Activated CD4-positive, alpha-beta T cell treated with anti-CD3 and anti-CD28 coated beads, Interleukin-10, Interleukin-2, amounts not matched to agents 100 ng/mL and 50 ng/mL, durations not matched to agents 16 hours and 8 hours (primary cell): ENCODE data around the gene CPED1.
"Not testable (repeated sequence)": the region's sequence is repeated elsewhere in the genome, so short reads cannot be mapped to it uniquely, and the experiment has no call there.

Source experiments
- DNase-seq: peaks from one replicate; pipeline ENCODE4 v3.0.0-alpha.2; 2020

Gene CPED1

DNA sequence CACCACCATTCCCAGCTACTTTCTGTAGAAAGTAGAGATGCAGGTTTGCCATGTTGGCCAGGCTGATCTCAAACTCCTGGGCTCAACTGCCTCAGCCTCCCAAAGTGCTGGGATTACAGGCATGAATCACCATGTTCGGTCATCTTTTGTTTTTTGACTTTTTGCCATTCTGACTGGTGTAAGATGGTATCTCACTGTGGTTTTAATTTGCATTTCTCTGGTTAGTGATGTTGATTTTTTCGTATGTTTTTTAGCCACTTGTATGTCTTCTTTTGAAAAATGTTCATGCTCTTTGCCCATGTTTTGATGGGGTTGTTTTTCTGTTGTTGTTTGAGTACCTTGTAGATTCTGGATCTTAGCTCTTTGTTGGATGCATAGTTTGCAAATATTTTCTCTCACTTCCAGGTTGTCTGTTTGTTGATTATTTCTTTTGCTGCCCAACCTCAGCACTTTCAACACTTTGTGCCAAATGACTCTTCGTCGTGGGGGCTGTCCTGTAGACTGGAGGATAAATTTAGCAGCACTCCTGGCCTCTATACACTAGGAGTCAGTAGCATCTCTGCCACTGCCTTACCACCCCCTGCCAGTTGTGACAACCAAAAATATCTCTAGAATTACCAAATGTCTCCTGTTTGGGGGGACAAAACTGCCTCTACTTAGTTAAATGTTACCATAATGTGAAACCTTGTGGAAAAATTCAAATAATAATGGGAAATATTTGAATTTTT is 6.5 kb upstream of the CPED1 start:
- DNase-seq, result peak; percentile 66

DNA sequence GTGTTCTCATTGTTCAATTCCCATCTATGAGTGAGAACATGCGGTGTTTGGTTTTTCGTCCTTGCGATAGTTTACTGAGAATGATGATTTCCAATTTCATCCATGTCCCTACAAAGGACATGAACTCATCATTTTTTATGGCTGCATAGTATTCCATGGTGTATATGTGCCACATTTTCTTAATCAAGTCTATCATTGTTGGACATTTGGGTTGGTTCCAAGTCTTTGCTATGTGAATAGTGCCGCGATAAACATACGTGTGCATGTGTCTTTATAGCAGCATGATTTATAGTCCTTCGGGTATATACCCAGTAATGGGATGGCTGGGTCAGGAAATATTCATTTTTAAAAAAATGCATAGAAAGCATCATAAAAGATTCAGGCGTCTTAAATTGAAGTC is 4.9 kb upstream of the CPED1 start:
- not testable (repeated sequence) for DNase-seq

DNA sequence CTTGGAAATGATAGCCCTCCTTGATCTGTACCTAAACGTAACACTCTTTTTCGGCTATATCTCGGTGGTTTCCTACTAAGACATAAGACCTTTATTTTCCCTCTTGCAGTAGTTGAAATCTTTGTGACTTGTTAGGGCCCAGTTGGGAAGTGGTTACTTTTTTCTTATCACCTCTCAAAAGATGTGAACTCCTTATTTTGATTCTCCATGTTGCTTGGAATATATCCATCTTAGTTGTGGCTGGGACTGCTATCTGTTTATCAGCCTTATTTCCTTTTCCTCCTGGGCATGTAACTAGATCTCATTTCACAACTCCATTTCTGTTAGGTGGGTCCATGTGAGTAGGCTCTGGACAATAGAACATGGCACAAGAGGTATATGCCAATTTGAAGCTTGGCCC is 4.1 kb upstream of the CPED1 start:
- DNase-seq, result no peak

GRCh38 chr7:120985130-120985758 is 3.3 kb upstream of the CPED1 start:
- DNase-seq, result no peak

DNA sequence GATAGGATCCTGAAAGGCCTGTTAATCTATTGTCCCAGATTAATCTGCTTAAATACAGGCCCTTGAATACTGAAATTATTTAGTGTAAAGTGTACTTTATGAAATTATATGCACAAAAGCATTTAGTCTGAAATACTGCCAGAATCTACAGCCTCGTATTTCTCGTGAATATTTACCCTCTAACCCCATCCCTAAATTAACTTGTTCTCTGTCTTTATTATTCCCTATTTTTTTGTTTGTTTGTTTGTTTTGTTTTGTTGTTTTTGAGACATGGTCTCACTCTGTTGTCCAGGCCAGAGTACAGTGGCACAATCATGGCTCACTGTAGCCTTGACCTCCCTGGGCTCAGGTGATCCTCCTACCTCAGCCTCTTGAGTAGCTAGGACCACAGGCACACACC is 2.7 kb upstream of the CPED1 start:
- DNase-seq, result no peak

GRCh38 chr7:120986650-120987049 is 1.9 kb upstream of the CPED1 start:
- DNase-seq, result no peak

DNA sequence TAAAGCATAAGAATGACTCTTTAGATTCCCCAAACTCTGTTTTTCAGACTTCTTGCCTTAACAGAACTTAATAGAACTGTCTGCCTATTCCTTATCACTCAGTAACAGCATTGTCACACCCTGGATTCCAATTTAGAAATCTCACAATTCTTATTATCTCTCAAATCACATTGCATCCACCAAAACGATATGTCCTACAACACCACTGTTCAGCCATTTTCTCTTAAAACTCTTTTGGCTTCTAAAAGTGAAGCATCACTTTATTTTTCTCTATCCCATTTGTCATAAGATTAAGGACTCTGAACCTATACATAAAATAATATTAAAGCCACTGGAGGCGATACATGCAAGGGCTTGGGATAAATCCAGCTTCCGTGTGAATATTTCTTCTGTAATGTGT is 1.2 kb upstream of the CPED1 start:
- DNase-seq, result no peak

- DNase-seq, result peak; percentile 90
These were observed 574 bp upstream of the CPED1 start for GRCh38 chr7:120987683-120988590.

DNA sequence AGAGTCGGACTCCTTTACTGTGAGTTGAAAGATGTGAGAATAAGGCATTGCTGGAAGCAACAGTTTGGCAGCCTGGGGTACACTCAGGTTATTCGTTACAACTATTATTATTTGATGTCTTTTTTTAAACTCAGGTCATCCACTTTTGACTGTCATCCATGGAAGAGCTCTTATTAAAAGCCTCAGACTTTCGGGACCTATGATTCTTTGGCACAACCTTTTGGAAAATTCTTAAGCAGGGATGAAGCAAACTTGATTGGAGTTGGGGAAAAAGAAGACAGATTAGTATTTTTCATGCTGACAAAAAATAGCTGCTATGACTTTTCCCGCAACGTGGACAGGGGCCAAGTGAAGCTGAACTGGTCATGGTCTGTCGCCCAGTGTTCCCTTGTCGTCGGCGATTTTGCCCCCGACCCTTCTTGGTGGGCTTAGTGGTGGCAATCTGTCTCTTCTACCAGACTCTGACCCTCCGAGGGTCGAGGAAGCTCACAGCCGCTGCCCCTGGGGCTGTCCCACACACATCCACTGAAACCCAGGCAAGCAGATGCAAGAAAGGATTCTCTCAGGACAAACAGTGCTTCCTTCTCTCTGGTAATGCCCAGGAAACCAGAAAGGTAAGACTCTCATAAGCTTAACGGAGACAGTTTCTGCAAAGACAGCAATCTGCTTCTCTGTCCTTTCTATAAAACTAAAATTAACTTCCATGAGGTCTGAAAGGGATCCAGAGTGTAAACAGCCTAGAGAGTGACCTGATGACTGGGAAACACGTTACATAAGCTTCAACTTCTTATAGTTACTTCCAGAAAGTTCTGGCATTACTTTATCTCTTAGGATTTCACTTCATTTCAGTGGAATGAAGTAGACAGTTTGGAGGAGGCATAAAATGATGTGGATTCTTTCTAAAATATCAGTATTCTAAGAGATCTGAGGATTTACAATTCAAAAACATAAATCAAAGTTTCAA is 1.0 kb downstream of the CPED1 start:
- DNase-seq, result no peak

DNA sequence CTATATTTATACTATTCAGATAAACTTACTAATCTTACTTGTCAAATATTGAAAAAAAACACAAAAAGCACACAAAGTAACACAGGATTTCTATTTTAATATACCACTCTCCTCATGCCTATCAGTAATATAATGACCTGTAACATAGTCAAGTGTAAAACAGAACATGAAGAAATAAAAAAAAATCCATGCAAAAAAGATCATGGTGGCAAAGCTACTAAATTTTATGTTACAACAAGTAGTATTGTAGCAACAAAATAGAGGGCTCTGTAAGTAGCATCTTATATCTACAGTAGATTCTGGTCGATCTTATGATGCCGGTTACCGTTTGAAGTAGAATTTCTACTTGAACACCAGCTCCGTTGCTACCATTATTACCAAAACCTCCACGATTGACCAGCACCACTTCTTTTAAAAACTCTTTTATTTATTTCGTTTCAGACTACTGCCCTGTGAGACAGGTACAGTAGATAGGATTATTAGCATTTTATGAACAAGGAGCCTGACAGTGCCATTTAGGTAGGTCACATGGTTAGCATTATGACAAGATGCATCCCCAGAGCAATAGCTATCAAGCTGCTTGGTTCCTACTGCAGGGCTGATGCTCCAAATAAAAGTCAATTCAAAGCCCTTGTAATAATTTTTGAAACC is 2.1 kb downstream of the CPED1 start:
- DNase-seq, result no peak

- no peak for DNase-seq
These were observed 2.6 kb downstream of the CPED1 start for GRCh38 chr7:120991161-120991560.

DNA sequence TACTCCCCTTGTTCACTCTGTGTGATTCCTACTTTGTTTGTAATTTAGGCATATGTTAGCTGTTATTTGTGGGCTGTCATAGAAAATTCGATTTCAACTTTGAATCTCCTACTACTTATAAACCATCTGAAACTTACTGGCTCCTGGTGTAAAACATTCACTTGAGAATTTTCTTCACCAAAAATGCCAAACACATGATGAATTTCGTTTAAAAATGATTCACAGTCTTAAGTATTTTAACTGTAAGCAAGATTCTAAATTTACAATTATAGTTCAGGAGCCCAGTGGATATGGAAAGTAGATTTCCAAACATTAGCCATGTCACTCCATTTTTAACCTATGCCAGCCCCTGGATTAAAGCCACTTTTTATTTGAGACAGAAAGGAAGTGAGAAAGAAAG is 3.1 kb downstream of the CPED1 start:
- no peak for DNase-seq

DNA sequence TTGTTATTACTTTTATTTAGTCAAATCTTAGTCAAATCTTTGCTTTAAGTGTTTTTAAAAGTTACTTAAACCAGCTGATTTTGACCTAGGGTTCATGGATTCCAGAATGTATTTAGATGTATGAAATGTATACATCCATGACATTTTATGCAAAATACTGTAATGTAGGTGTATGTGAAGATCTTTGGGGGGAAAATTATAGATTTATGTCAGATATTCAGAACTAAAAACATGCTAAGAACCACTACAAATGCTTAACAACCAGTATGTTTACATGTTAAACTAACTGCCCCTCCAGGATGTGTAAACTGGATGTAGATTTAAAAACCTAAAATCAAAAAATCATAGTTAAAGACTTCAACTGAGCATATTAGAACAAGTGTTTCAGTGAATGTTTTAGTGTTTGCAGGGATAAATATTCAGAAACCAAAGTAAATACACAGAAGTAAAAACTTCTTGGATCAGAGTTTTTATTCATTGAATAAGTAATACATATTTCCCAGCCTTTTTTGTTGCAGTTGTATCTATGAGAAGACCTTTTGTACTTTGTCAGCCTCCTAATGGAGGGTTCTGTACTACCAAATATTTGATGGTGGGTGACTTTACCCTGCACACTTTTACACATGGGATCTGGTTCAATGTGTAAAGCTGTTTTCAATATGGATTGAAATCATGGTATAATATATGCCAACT is 3.9 kb downstream of the CPED1 start:
- no peak for DNase-seq

GRCh38 chr7:120992965-120993494 is 4.5 kb downstream of the CPED1 start:
- no peak for DNase-seq

DNA sequence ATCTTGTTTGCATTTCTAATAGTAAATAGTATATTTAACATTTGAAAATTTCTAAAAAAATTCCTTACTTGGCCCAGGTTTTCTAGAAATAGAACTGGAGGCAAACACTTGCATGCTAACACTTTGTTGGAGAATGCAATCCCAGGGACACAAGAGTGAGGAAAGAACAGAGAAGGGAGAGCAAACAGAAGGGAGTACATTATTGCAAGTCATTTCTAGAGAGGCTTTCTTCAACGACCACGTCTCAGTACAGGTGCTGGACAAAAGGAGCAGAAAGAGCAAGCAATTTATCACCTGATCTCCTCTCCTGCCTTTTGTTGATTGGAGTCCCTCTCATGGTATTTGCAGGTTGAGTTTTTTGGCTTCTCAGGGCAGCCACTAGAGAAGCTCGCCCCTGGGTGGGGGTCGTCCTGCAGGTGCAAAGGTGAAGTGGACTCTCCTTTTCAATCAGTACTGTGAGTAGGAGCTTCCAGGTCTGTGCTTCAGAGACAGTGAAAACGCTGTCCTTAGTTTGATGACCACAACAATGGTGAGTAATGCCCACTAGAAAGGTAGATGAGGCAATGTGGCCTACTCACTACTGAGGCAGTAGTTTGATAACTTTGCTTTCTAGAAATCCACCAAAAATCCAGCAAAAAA is 5.2 kb downstream of the CPED1 start:
- no peak for DNase-seq

GRCh38 chr7:120994512-120995410 is 6.2 kb downstream of the CPED1 start:
- DNase-seq, result no peak

- no peak for DNase-seq
These were observed 7.1 kb downstream of the CPED1 start for GRCh38 chr7:120995654-120996053.

GRCh38 chr7:120996333-120996987 is 7.9 kb downstream of the CPED1 start:
- DNase-seq, result no peak

GRCh38 chr7:120996988-120997345 is 8.5 kb downstream of the CPED1 start:
- no peak for DNase-seq
